HK-2 (cell line): ENCODE measurements around the gene HCLS1.
"Not testable (repeated sequence)": the region's sequence is repeated elsewhere in the genome, so short reads cannot be mapped to it uniquely, and the experiment has no call there.

Experiments
- DNase-seq: peaks from one replicate; pipeline ENCODE4 v3.0.0-alpha.2; 2018; ENCODE audit not compliant: unreplicated experiment

HCLS1 gene

GRCh38 chr3:121658716-121659435 is 1.8 kb downstream of the HCLS1 start:
- no peak for DNase-seq

- no peak for DNase-seq
These were observed 6.0 kb downstream of the HCLS1 start for GRCh38 chr3:121654493-121655385.

GRCh38 chr3:121651684-121652083 is 9.0 kb downstream of the HCLS1 start:
- no peak for DNase-seq

GRCh38 chr3:121649645-121650044 is 11.1 kb downstream of the HCLS1 start:
- no peak for DNase-seq

- DNase-seq, result no peak
These were observed 12.3 kb downstream of the HCLS1 start for GRCh38 chr3:121648219-121648958.

GRCh38 chr3:121645054-121645453 is 15.6 kb downstream of the HCLS1 start:
- no peak for DNase-seq

GRCh38 chr3:121642601-121643314 is 17.9 kb downstream of the HCLS1 start:
- DNase-seq, result no peak

GRCh38 chr3:121641127-121641526 is 19.6 kb downstream of the HCLS1 start:
- no peak for DNase-seq

GRCh38 chr3:121637922-121638321 is 22.8 kb downstream of the HCLS1 start:
- DNase-seq, result no peak

GRCh38 chr3:121630355-121630754 is 30.3 kb downstream of the HCLS1 start:
- DNase-seq, result no peak

- DNase-seq, result no peak
These were observed 31.1 kb downstream of the HCLS1 start for GRCh38 chr3:121629601-121630000.

- no peak for DNase-seq
These were observed 33.1 kb downstream of the HCLS1 start for GRCh38 chr3:121627622-121628021.

- DNase-seq, result no peak
These were observed 33.5 kb downstream of the HCLS1 start for GRCh38 chr3:121627211-121627610.

GRCh38 chr3:121626495-121626894 is 34.2 kb downstream of the HCLS1 start:
- no peak for DNase-seq

GRCh38 chr3:121624147-121624899 is 36.4 kb downstream of the HCLS1 start:
- no peak for DNase-seq

GRCh38 chr3:121621491-121621890 is 39.2 kb downstream of the HCLS1 start:
- DNase-seq, result no peak

GRCh38 chr3:121619691-121620090 is 41.0 kb downstream of the HCLS1 start:
- DNase-seq, result no peak

- DNase-seq, result no peak
These were observed 54.6 kb downstream of the HCLS1 start for GRCh38 chr3:121606106-121606505.

- DNase-seq, result no peak
These were observed 55.9 kb downstream of the HCLS1 start for GRCh38 chr3:121604759-121605158.

GRCh38 chr3:121601212-121601812 is 59.4 kb downstream of the HCLS1 start:
- DNase-seq, result no peak

GRCh38 chr3:121599900-121600299 is 60.8 kb downstream of the HCLS1 start:
- not testable (repeated sequence) for DNase-seq
